GM12892 (cell line): ENCODE measurements around the gene JAKMIP3.

Experiments used
- POLR2A ChIP-seq: IDR thresholded peaks from 2 replicates; pipeline ENCODE4 v1.6.1; 2011; ENCODE audit warnings: low read depth, low read length, control low read depth
- POLR2AphosphoS5 ChIP-seq: IDR thresholded peaks from 2 replicates; pipeline ENCODE4 v1.6.1; 2011; ENCODE audit warnings: low read depth, low read length, control low read depth

GRCh38 chr10:132028706-132029105 lies 37.0 kb upstream of the JAKMIP3 start:
- TF ChIP-seq POLR2AphosphoS5 (no peak), POLR2A (no peak)
